Measurements from ENCODE around the gene C20orf144.

C20orf144 gene

GRCh38 chr20:33650111-33650752 is 11.9 kb upstream of the C20orf144 start:
- DNase-seq (ENCODE audit: low read depth) = no peak

GRCh38 chr20:33650753-33651561 is 11.2 kb upstream of the C20orf144 start:
- no peak for DNase-seq (ENCODE audit: low read depth)

GRCh38 chr20:33651562-33652048 is 10.5 kb upstream of the C20orf144 start:
- DNase-seq (ENCODE audit: low read depth) = no peak

- no peak for DNase-seq (ENCODE audit: low read depth)
Measured at GRCh38 chr20:33653218-33653899, 8.8 kb upstream of the C20orf144 start.

DNA sequence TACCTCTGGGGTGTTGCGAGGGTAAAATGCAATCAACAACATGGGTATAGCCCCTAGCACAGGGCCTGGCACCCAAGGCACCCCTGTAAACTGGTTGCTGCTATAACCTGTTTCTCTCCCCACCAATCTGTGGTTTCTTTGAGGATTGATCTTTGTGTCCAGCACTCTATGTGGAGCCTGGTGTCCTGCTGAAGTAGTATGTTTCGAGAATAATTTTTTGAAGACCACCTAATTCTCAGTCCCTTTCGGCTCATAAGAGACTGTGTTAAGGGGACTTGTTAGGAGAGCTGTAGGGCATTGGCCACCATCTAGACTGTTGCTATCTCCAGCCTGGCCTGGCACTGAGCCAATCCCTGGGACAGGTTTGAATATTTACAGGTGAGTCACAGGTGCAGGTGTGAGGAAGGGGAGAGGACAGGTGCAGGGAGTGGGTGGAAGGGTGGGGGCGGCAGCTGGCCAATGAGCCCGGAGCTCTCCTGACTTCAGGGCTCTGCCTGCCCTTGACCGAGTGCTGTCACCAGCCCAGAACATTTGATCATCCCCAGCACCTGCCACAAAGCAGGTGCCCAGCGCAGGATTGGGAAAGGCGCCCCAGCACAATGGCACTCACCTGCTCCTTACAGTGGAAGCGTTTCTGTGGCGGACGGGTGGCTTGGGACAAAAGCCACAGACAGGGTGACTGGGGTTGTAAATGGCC is 8.1 kb upstream of the C20orf144 start:
- no peak for DNase-seq (ENCODE audit: low read depth)

DNA sequence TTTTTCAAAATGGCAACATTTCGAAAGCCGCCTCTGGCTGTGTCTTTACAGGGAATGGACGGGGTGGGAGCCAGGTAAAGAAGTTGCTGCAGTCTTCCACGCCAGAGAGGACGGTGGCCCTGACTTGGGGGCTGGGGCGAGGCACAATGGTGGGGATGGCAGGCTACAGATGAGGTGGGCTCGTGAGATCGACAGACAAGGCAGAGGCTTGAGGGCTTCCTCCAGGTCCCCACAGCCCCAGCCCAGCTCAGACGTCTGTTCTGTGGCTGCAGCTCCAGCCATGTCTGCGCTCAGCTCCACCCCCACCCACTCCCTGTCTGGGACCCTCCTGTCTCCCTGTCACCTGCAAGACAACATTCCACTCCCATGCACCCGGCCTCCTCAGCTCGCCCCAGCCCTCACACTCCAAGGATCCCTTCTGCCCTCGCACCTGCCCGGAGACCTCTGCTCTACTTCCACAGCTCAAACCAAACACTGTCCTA is 7.4 kb upstream of the C20orf144 start:
- no peak for DNase-seq (ENCODE audit: low read depth)

DNA sequence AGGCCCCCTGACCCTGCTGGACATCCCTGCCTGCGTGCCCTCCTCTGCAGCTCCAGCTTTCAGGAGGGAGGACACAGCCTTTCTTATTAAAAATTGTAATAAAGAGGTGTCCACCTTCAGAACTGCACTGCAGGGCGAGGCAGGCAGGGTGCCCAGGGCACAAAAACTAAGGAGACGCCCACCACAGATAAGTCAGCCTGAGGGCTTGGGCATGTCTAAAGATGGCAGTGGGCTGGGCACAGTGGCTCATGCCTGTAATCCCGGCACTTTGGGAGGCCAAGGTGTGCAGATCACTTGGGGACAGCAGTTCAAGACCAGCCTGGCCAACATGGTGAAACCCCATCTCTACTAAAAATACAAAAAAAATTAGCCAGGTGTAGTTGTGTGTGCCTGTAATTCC is 7.0 kb upstream of the C20orf144 start:
- no peak for DNase-seq (ENCODE audit: low read depth)

DNA sequence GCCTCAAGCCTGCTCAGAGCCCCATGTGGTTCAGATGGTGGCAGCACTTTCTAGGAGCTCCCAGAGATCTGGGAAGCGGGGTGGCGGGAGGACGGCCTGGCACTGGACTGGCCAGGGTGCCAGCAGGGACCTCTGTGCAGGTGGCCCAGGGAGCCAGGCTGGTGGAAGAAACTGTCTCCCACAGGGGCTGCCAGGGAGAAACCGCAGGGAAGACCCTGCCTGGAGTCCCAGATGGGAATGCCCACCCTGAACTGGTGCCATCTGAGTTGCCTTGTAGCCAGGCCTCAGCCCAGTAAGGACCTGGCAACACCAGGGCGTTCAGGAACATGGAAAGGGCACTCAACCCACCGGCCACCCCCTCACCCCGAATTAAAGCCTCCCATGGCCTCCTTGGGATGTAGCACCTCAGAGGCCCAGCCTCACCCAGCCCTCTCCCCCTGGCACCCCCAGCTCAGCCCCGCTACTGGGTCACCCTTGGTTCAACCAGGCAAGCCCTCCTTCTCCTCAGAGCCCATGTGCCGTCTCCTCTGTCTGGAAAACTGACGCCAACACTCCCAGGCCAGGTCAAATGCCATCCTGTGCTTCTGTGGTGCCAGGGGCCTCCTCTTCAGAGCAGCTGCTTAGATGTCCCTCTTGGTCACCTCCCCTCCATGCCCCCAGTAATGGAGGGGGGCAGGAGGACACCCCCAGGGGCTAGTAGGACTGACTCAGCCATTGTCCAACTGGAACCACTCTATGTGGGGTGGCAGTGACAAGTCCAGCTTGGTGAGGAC is 5.9 kb upstream of the C20orf144 start:
- DNase-seq (ENCODE audit: low read depth) = no peak

- DNase-seq (ENCODE audit: low read depth) = no peak
Measured at GRCh38 chr20:33656783-33657703, 5.1 kb upstream of the C20orf144 start.

DNA sequence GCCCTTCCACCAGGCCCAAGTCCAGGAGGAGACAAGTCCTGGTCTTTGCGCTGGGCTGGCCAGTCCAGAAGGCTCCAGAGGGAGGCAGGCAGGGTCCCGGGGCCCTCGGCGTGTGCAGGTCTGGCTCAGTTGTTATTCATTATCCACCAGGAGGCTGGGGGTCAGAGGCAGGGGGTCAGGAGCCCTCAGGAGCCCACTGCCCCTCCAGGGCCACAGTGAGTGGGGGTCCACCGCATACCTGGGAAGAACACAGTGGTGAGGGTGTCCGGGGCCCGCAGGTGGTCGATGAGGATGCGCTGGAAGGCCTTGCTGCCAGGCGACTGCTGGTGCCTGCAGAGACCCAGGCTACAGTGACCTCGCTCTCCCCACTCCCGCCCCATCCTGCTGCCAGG is 4.4 kb upstream of the C20orf144 start:
- DNase-seq (ENCODE audit: low read depth) = no peak

GRCh38 chr20:33658510-33658909 is 3.6 kb upstream of the C20orf144 start:
- no peak for DNase-seq (ENCODE audit: low read depth)

GRCh38 chr20:33658929-33659328 is 3.2 kb upstream of the C20orf144 start:
- no peak for DNase-seq (ENCODE audit: low read depth)

DNA sequence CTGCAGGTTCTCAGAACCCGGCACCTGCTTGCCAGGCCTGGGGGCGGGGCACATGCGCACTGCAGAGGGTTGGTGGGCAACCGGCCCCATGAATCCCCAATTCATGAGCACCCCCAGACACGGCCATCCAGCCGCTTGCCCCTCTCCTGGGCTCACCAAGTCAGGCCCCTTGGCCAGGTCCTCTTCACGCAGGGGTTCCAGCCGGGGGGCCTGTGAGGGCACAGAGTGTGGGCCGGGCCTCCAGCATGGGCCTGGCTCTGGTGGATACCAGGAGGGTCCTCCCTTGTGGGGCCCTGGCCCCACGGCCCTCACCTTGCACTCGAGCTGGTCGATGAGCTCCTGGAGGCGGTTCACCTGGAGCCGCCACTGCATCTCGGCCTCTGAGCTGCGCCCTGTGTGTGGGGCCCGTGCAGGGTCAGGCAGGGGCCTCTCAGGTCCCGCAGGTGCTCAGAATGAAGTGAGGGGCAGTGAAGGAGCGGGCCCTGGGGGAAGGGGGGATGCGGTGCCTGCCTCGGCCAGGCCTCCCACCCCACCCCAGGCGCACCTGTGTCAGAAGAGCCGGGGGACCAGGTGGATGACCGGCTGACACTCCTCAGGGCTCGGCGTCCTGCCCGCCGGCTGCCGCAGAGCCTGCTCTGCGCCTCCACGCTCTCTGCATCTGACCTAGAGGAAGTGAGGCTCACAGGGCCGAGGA is 2.6 kb upstream of the C20orf144 start:
- DNase-seq (ENCODE audit: low read depth) = no peak

- DNase-seq (ENCODE audit: low read depth) = no peak
Measured at GRCh38 chr20:33660035-33660684, 2.0 kb upstream of the C20orf144 start.

DNA sequence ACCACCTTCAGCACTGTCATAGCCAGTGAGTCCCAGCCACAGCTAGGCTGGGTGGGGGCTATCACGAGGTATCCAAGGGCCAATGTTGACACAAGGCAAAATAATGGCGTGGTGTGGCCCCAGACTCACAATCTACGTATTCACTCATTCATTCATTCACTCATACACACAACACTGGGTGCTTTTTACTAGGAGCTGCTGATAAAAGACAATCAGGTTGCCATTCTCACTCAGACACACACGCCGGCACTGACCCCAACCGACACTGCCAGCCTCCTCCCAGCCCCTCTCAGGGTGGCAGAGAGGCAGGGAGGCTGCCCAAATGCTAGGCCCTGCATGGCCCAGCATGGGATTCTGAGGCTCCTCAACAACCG is 1.5 kb upstream of the C20orf144 start:
- no peak for DNase-seq (ENCODE audit: low read depth)

GRCh38 chr20:33663161-33664084 is 1.3 kb downstream of the C20orf144 start:
- DNase-seq (ENCODE audit: low read depth) = no peak

GRCh38 chr20:33664085-33664761 is 2.1 kb downstream of the C20orf144 start:
- no peak for DNase-seq (ENCODE audit: low read depth)

DNA sequence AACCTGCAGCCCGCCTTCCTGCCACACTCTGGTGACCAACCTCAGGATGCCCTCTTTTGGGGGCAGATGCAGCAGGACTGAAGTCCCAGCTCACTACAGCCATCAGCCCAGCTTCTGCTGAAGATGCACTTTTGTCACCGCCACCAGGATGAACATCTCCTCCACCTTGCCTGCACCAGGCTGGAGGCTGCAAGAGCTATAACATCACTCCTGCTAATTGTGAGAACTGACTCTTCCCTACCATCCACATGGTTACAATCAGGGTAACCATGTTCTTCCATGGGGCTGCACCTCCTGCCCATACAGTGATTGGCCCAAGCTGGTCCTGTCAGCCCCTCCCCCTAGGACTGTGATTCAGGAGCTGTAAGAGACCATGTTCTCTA is 2.6 kb downstream of the C20orf144 start:
- DNase-seq (ENCODE audit: low read depth) = no peak
